HepG2 (cell line): ENCODE measurements around the gene PSMG3. TPM values are rescaled to one million over a fixed set of nuclear protein-coding genes. Genes with fewer than 3 reads are reported as not detected.

Experiments used
- ATAC-seq: fragments of 200-7000 bp; cut with Tn5 transposase; 3 replicates; pipeline ENCODE4 v1.9.1; 2020; ENCODE audit warnings: mild to moderate bottlenecking, moderate library complexity
- BruUV-seq: library from RNA; stranded (reverse); fragments of 400-500 nt; replicated peaks from 2 replicates; lab custom pipeline; 2021; lab: Mats Ljungman, UMichigan
- CTCF ChIA-PET: fragments of 300-600 bp; formaldehyde crosslinking; extraction: SDS; loops from one replicate; lab custom pipeline; 2021; ENCODE audit warnings: low total read pairs, inconsistent platforms, low intra/inter-chr PET ratio; lab: Yijun Ruan, JAX
- POLR2A ChIA-PET: fragments of 350-600 bp; sonication (Branson Sonifier 250); formaldehyde crosslinking; loops from one replicate; lab custom pipeline; 2020; ENCODE audit warnings: antibody characterized with exemption, inconsistent platforms; lab: Yijun Ruan, JAX
- DNase-seq: peaks from one replicate; pipeline ENCODE4 v3.0.0-alpha.2; 2015; ENCODE audit warnings: low spot score
- FAIRE-seq: peaks from 3 replicates; lab custom pipeline; 2011; peaks lifted over from hg19 to GRCh38; lab: Jason Lieb, UNC
- H2AFZ ChIP-seq: one replicate; pipeline ENCODE4 v1.6.1; 2011; ENCODE audit warnings: low read length, inconsistent platforms
- H3K27ac ChIP-seq: fragments of 300-600 bp; 3 replicates; pipeline ENCODE4 v1.8.0; 2011; ENCODE audit warnings: mixed run types, mild to moderate bottlenecking, mixed read lengths, low read length, inconsistent platforms; ENCODE audit not compliant: insufficient read depth; ENCODE audit errors: extremely low read length
- H3K27me3 ChIP-seq, 2 experiments: fragments of 200-600 bp in 1 of 2; 2 replicates in 1 of 2; 3 replicates in 1 of 2; pipeline versions ENCODE4 v1.6.0 to v1.8.0; 2011; ENCODE audit warnings: low read length in 2 of 2, mild to moderate bottlenecking in 2 of 2, moderate library complexity in 2 of 2, inconsistent platforms in 1 of 2; ENCODE audit not compliant: insufficient read depth in 2 of 2, control insufficient read depth in 1 of 2
- H3K36me3 ChIP-seq, 2 experiments: fragments of 200-600 bp in 1 of 2; replicated peaks in 1 of 2; 2 replicates in 1 of 2; 3 replicates in 1 of 2; pipeline versions ENCODE4 v1.5.1 to v1.8.0; 2011; ENCODE audit warnings: low read length in 2 of 2, inconsistent platforms in 1 of 2; ENCODE audit not compliant: insufficient read depth in 2 of 2, control insufficient read depth in 1 of 2
- H3K4me1 ChIP-seq: 2 replicates; pipeline ENCODE4 v1.5.1; 2012; ENCODE audit warnings: low read length, inconsistent platforms; ENCODE audit not compliant: insufficient read depth
- H3K4me2 ChIP-seq: 2 replicates; pipeline ENCODE4 v1.6.0; 2011; ENCODE audit warnings: low read depth, low read length, inconsistent platforms
- H3K4me3 ChIP-seq, 3 experiments: fragments of 200-600 bp in 1 of 3; sonication (generic), shearing (Covaris generic) in 1 of 3; replicated peaks in 1 of 3; 2 replicates each; pipeline ENCODE4 v1.5.1; 2011 to 2016; ENCODE audit warnings: low read length in 3 of 3, inconsistent platforms in 2 of 3, low read depth in 2 of 3, mild to moderate bottlenecking in 2 of 3, control low read depth in 1 of 3, mixed read lengths in 1 of 3; ENCODE audit not compliant: insufficient read depth in 1 of 3
- H3K79me2 ChIP-seq: one replicate; pipeline ENCODE4 v1.6.1; 2011; ENCODE audit warnings: low read length, inconsistent platforms; ENCODE audit not compliant: insufficient read depth
- H3K9ac ChIP-seq: 2 replicates; pipeline ENCODE4 v1.6.0; 2011; ENCODE audit warnings: mild to moderate bottlenecking, low read depth, low read length, inconsistent platforms; ENCODE audit not compliant: insufficient read depth
- H3K9me3 ChIP-seq: 2 replicates; pipeline ENCODE4 v1.5.1; 2012; ENCODE audit warnings: mild to moderate bottlenecking, low read length
- H4K20me1 ChIP-seq: 2 replicates; pipeline ENCODE4 v1.6.0; 2011; ENCODE audit warnings: inconsistent platforms, mild to moderate bottlenecking, low read length, moderate library complexity; ENCODE audit not compliant: insufficient read depth
- ARID2 ChIP-seq: sonication (generic); formaldehyde crosslinking; IDR thresholded peaks from 2 replicates; pipeline ENCODE4 v1.8.1; 2022; ENCODE audit warnings: mild to moderate bottlenecking, missing genetic modification reagents, borderline replicate concordance
- E2F2 ChIP-seq: sonication (generic); formaldehyde crosslinking; IDR thresholded peaks from 2 replicates; pipeline ENCODE4 v1.4.0; 2020; ENCODE audit warnings: missing genetic modification reagents, borderline replicate concordance
- FOXK2 ChIP-seq: fragments of 450-650 bp; IDR thresholded peaks from 2 replicates; pipeline ENCODE4 v1.6.1; 2016
- GRHL1 ChIP-seq: sonication (generic); formaldehyde crosslinking; conservative IDR thresholded peaks from 2 replicates; pipeline ENCODE4 v1.8.0; 2022; ENCODE audit warnings: missing genetic modification reagents
- MAX ChIP-seq: IDR thresholded peaks from 2 replicates; pipeline ENCODE4 v1.6.1; 2012; ENCODE audit warnings: inconsistent platforms
- MXI1 ChIP-seq: IDR thresholded peaks from 3 replicates; pipeline ENCODE4 v1.6.1; 2012; ENCODE audit warnings: low read depth, low read length, inconsistent platforms, borderline replicate concordance
- POGZ ChIP-seq: sonication (generic); formaldehyde crosslinking; IDR thresholded peaks from 2 replicates; pipeline ENCODE4 v1.4.0; 2020; ENCODE audit warnings: mild to moderate bottlenecking, missing genetic modification reagents
- SIX4 ChIP-seq: sonication (generic); formaldehyde crosslinking; IDR thresholded peaks from 2 replicates; pipeline ENCODE4 v1.4.0; 2020; ENCODE audit warnings: missing genetic modification reagents
- SOX13 ChIP-seq, 3 experiments: fragments of 450-650 bp in 1 of 3; sonication (generic) in 1 of 3; formaldehyde crosslinking in 1 of 3; IDR thresholded peaks in 2 of 3; conservative IDR thresholded peaks in 1 of 3; 2 replicates each; pipeline versions ENCODE4 v1.5.0 to v1.6.1; 2016 to 2020; ENCODE audit warnings: antibody characterized with exemption in 1 of 3, mild to moderate bottlenecking in 1 of 3, missing compliant biosample characterization in 1 of 3, missing genetic modification reagents in 1 of 3, moderate library complexity in 1 of 3
- XRCC5 ChIP-seq: fragments of 200-400 bp; formaldehyde crosslinking; optimal IDR thresholded peaks from 2 replicates; pipeline ENCODE3; 2017; ENCODE audit warnings: mild to moderate bottlenecking, low read length
- ZBTB4 ChIP-seq: sonication (generic); formaldehyde crosslinking; IDR thresholded peaks from 2 replicates; pipeline ENCODE4 v1.4.0; 2020; ENCODE audit warnings: missing genetic modification reagents, mild to moderate bottlenecking, borderline replicate concordance
- ZFY ChIP-seq: sonication (generic); formaldehyde crosslinking; IDR thresholded peaks from 2 replicates; pipeline ENCODE4 v1.4.0; 2020; ENCODE audit warnings: missing genetic modification reagents
- ZNF296 ChIP-seq: sonication (generic); formaldehyde crosslinking; conservative IDR thresholded peaks from 2 replicates; pipeline ENCODE4 v1.5.0; 2020; ENCODE audit warnings: mild to moderate bottlenecking, missing genetic modification reagents
- ZNF3 ChIP-seq: IDR thresholded peaks from 2 replicates; pipeline ENCODE4 v1.7.0; 2017; ENCODE audit warnings: inconsistent platforms
- ZNF382 ChIP-seq: sonication (generic); formaldehyde crosslinking; IDR thresholded peaks from 2 replicates; pipeline ENCODE4 v1.5.0; 2020; ENCODE audit warnings: missing genetic modification reagents, mild to moderate bottlenecking, borderline replicate concordance
- ZNF441 ChIP-seq: sonication (generic); formaldehyde crosslinking; IDR thresholded peaks from 2 replicates; pipeline ENCODE4 v1.7.0; 2021; ENCODE audit warnings: missing genetic modification reagents, borderline replicate concordance
- WGBS: methylation state at CpG from one replicate; pipeline ENCODE4 v1.1.6; 2017; ENCODE audit warnings: low lambda C conversion rate; 5-methylcytosine and 5-hydroxymethylcytosine counted together
- in situ Hi-C: cut with HindIII; loops from 2 replicates; pipeline ENCODE4 v1.10.0; 2017; ENCODE audit warnings: low pct_unique_long_range_greater_than_20kb; ENCODE audit not compliant: extremely low pct_ligation_motif_present
- intact Hi-C: fragments of 100-400 bp; cut with micrococcal nuclease; formaldehyde crosslinking; loops from one replicate; pipeline ENCODE4 v1.10.0; 2022; ENCODE audit not compliant: unreplicated experiment
- polyA plus RNA-seq, 8 experiments: library from polyadenylated mRNA; depleted of rRNA in 3 of 8; stranded (reverse) in 7 of 8; unstranded in 1 of 8; fragments of >200 nt; fragmentation: Illumina TruSeq in 4 of 8; extraction: Trizol in 4 of 8; gene quantifications; 2 replicates each; pipeline versions ENCODE4 v1.2.1 to v1.2.3, GENCODE V29; 2011 to 2016; ENCODE audit warnings: low read depth in 4 of 8, missing spikeins in 1 of 8, mixed read lengths in 1 of 8; ENCODE audit not compliant: insufficient read depth in 1 of 8
- total RNA-seq, 5 experiments: library from RNA; depleted of rRNA; stranded (reverse); fragments of >200 nt; fragmentation: Illumina TruSeq; extraction: Trizol; gene quantifications; 2 replicates each; pipeline ENCODE4 v1.2.3, GENCODE V29; 2016; ENCODE audit warnings: low read depth in 1 of 5

The PSMG3 gene
- total and polyA plus RNA-seq, 2 of the 13 experiments (the other 11 are each of a cell fraction or from before 2014, with no cell fraction given): 29.6 to 48.4 TPM

GRCh38 chr7:1562116-1562515, 7.7 kb downstream of the PSMG3 start (continued):
- peak; percentile 37; the same call in 1 of the 2 replicates for TF ChIP-seq ZNF441 (CRISPR knock-in tag)
- TF ChIP-seq POGZ: no peak
- peak; percentile 53; the same call in 1 of the 3 replicates for TF ChIP-seq MXI1
- no peak for TF ChIP-seq ZNF296 (CRISPR knock-in tag)
- TF ChIP-seq MAX: peak; percentile 83
- TF ChIP-seq, all 625 proteins: peak for 10

- Histone ChIP-seq H4K20me1 (no peaks in the 10 kb centered on the region), H3K27me3 (peaks cover 8 to 15% of the 10 kb centered on the region in 2 experiments; a peak in 2 of 5 replicates), H3K9ac (no peak overlapping the region), H3K4me3 (no peak overlapping the region), H3K79me2 (no peaks in the 10 kb centered on the region), H3K27ac (no peak overlapping the region), H3K9me3 (no peaks in the 10 kb centered on the region), H2AFZ (no peak overlapping the region), H3K4me2 (no peak overlapping the region), H3K4me1 (peaks cover 40% of the 10 kb centered on the region), H3K36me3 (no peaks in the 10 kb centered on the region)
- POLR2A ChIA-PET: no interaction called here
- ATAC-seq (no peak), DNase-seq (no peak), FAIRE-seq (no peak)
- BruUV-seq: no TSS peak
- CTCF ChIA-PET: no interaction called here
- intact Hi-C loops (no loop called here), in situ Hi-C loops (no loop called here)
- 58% methylated on average over 30 of the region's 34 CpGs for WGBS
- no peak for TF ChIP-seq ZNF382 (CRISPR knock-in tag)
- TF ChIP-seq SOX13 (IDR thresholded peaks at IDR 0.05): no peak
- no peak for TF ChIP-seq SOX13 (CRISPR knock-in tag; conservative IDR thresholded peaks at IDR 0.05 in 1 of 2, IDR thresholded peaks at IDR 0.05 in 1 of 2)
- TF ChIP-seq ZFY: no peak
- TF ChIP-seq XRCC5: no peak
- no peak for TF ChIP-seq SIX4 (CRISPR knock-in tag)
- no peak for TF ChIP-seq FOXK2
- TF ChIP-seq ZNF3: no peak
- TF ChIP-seq ARID2: no peak
- no peak for TF ChIP-seq ZBTB4 (CRISPR knock-in tag)
- no peak for TF ChIP-seq GRHL1 (CRISPR knock-in tag)
- no peak for TF ChIP-seq E2F2 (CRISPR knock-in tag)
These were observed 8.5 kb downstream of the PSMG3 start for GRCh38 chr7:1561036-1561940.
